Stomach (tissue), 9 donors: ENCODE measurements around the gene PLCH2. TPM values are rescaled to one million over a fixed set of nuclear protein-coding genes. Genes with fewer than 3 reads are reported as not detected.

ENCODE experiments used
- DNase-seq, 2 donors: peaks; one replicate each; pipeline versions ENCODE4 v3.0.0 to v3.0.0-alpha.2; 2013 to 2019
- H3K27ac ChIP-seq, 5 donors: fragments of 200-600 bp in 4 of 5; sonication (generic) in 4 of 5; one replicate each; pipeline ENCODE4 v1.5.1; 2013 to 2019; ENCODE audit warnings: mild to moderate bottlenecking in 1 of 5, moderate library complexity in 1 of 5
- H3K27me3 ChIP-seq, 3 donors: fragments of 200-600 bp; sonication (generic); one replicate each; pipeline ENCODE4 v1.5.1; 2017 to 2019; ENCODE audit warnings: mixed run types in 1 of 3
- H3K36me3 ChIP-seq, 4 donors: fragments of 200-600 bp; sonication (generic); 1 replicate in 3 of 4; 2 replicates in 1 of 4; pipeline ENCODE4 v1.5.1; 2016 to 2019
- H3K4me1 ChIP-seq, 4 donors: fragments of 200-600 bp; sonication (generic); one replicate each; pipeline ENCODE4 v1.5.1; 2016 to 2019
- H3K4me3 ChIP-seq, 4 donors: fragments of 200-600 bp; sonication (generic) in 3 of 4; one replicate each; pipeline ENCODE4 v1.5.1; 2016 to 2019; ENCODE audit warnings: mild to moderate bottlenecking in 1 of 4
- H3K9me3 ChIP-seq, 4 donors: fragments of 200-600 bp; sonication (generic); one replicate each; pipeline ENCODE4 v1.5.1; 2016 to 2019
- CTCF ChIP-seq, 7 experiments: fragments of 450-650 bp in 4 of 7; fragments of 200-600 bp in 3 of 7; sonication (generic) in 3 of 7; IDR thresholded peaks; one replicate each; pipeline ENCODE4 v1.5.1; 2016 to 2019; ENCODE audit warnings: antibody characterized with exemption in 7 of 7, control low read depth in 2 of 7, mild to moderate bottlenecking in 1 of 7
- EP300 ChIP-seq: sonication (generic); formaldehyde crosslinking; IDR thresholded peaks from one replicate; pipeline ENCODE4 v1.6.1; 2017; ENCODE audit warnings: antibody characterized with exemption
- POLR2A ChIP-seq, 4 donors: fragments of 450-650 bp; IDR thresholded peaks; one replicate each; pipeline ENCODE4 v1.6.1; 2016; ENCODE audit warnings: antibody characterized with exemption in 4 of 4, control low read depth in 2 of 4, mild to moderate bottlenecking in 1 of 4, moderate library complexity in 1 of 4
- POLR2AphosphoS5 ChIP-seq, 3 donors: sonication (generic); formaldehyde crosslinking; IDR thresholded peaks; one replicate each; pipeline ENCODE4 v1.6.1; 2016; ENCODE audit warnings: antibody characterized with exemption in 3 of 3
- WGBS, 5 donors: extraction: QIAGEN DNeasy Blood & Tissue Kit in 3 of 5; methylation state at CpG; one replicate each; pipeline versions ENCODE4 v1.1.5 to v1.1.7; 2013 to 2018; 5-methylcytosine and 5-hydroxymethylcytosine counted together
- intact Hi-C: fragments of 100-400 bp; cut with DNase I; formaldehyde crosslinking; loops from one replicate; pipeline ENCODE4 v1.15.1; 2023; ENCODE audit warnings: low total_unique reads
- polyA plus RNA-seq, 3 donors: library from polyadenylated mRNA; stranded (reverse); fragments of 200-250 nt; gene quantifications; one replicate each; pipeline ENCODE4 v1.2.3, GENCODE V29; 2013
- total RNA-seq, 5 donors: library from RNA; depleted of rRNA; stranded (reverse); fragments of >200 nt; gene quantifications; one replicate each; pipeline versions ENCODE4 v1.1.0 to v1.2.3, GENCODE V29; 2014 to 2016
- donor health status: healthy with polysubstance abuse.
- donor health status: Bipolar disorder and iron deficiency.
- donor health status: healthy.

PLCH2 gene
- total and polyA plus RNA-seq, 8 donors = 0.55 to 24.9 (median 1.0) TPM; not detected in 2

DNA sequence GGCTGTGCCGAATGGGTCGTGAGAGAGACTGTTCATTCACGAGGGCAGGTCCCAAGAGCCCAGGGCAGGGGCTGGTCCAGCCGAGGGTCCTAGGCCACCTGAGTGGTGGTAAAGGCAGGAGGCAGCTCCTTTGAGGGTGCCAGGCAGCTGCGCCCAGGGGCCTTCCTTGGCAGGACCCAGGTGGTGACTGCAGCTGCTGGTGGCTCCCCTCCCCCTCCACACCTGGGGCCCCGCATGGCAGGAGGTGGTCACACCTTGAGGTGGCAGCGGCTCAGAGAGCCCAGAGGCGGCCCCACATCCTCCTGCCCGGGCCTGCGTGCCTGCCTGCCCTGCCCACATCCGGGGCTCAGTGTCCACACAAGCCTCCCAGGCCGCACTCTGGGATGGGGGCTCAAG lies 9.8 kb upstream of the PLCH2 start:
- Histone ChIP-seq H3K27me3 (peaks cover 18 to 100% (median 69%) of the 10 kb centered on the region in 3 donors), H3K4me1 (peaks cover 0 to 11% (median 5%) of the 10 kb centered on the region in 4 donors), H3K9me3 (no peaks in the 10 kb centered on the region), H3K27ac (no peak overlapping the region), H3K36me3 (no peaks in the 10 kb centered on the region), H3K4me3 (no peak overlapping the region)
- intact Hi-C loops = no loop called here
- no peak for TF ChIP-seq POLR2A (IDR thresholded peaks at IDR 0.05)
- no peak for TF ChIP-seq POLR2AphosphoS5 (IDR thresholded peaks at IDR 0.05)
- TF ChIP-seq EP300 = no peak
- no peak for TF ChIP-seq CTCF (IDR thresholded peaks at IDR 0.05)
- no peak for DNase-seq
- WGBS, 5 donors = 43 to 66% (median 59%) methylated on average over 4 to 12 of the region's 12 CpGs

DNA sequence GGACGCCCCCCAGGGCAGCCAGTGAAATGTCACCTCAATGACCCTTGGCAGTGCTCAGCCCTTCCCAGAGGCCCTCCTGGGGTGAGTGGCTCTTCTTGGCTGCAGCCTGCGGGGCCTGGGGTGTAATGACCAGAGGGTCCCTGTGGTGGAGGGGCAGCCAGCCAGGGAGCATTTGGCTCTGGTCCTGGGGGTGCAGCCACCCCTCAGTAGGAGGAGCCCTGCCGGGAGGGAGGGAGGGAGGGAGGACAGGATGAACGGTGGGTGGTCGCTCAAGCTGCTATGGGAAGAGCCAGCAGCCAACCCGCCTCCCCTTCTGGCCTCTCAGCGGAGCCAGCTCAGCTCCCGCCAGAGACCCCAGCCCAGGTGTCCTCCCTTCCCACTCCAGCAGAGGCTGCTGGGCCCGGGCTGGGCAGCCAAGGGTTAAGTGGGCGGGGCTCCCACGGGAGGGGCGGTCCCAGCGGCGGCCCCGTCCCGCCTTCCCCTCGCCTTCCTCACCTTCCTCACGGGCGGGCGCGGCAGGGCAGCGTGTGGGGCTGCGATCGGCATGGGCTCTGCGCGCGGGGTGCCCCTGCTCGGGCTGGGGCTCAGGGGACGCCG lies 9.0 kb upstream of the PLCH2 start:
- H3K9me3 ChIP-seq = no peaks in the 10 kb centered on the region
- peak in 1 of 2 donors; percentile 45 for DNase-seq
- intact Hi-C loops = no loop called here
- TF ChIP-seq CTCF (IDR thresholded peaks at IDR 0.05) (no peak), EP300 (no peak), POLR2AphosphoS5 (IDR thresholded peaks at IDR 0.05) (no peak), POLR2A (IDR thresholded peaks at IDR 0.05) (no peak)
- peak overlapping the region in 1 of 4 donors; percentile 3 for H3K4me3 ChIP-seq
- 4 to 17% (median 6%) methylated on average over 1 to 30 of the region's 30 CpGs for WGBS, 5 donors
- no peak overlapping the region for H3K27ac ChIP-seq
- H3K36me3 ChIP-seq = no peaks in the 10 kb centered on the region
- peaks cover 18 to 100% (median 69%) of the 10 kb centered on the region in 3 donors for H3K27me3 ChIP-seq
- peaks cover 0 to 11% (median 5%) of the 10 kb centered on the region in 4 donors for H3K4me1 ChIP-seq

DNA sequence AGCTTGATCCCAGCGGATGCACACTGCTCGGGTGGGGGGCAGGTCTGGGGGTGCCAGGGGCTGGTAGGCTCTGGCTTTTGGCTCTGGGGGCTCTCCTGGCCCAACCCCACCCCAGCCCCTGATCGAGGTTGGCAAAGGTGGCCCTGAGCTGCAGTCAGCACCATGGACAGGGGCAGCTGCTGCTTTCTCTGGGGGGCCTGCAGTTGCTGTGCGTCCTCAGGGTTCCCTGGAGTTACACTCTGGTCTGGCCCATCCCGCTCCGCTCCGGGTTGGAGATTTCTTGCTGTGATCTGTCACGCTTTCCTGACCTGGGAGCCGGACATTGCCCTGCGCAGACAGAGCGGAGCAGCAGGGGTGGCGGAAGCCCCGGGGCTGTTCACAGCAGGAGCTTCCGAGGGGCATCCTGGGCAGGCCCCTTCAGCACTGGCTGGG lies 8.0 kb upstream of the PLCH2 start:
- TF ChIP-seq EP300 = no peak
- TF ChIP-seq CTCF (IDR thresholded peaks at IDR 0.05) = no peak
- TF ChIP-seq POLR2A (IDR thresholded peaks at IDR 0.05) = no peak
- no peak for TF ChIP-seq POLR2AphosphoS5 (IDR thresholded peaks at IDR 0.05)
- Histone ChIP-seq H3K4me1 (peaks cover 0 to 11% (median 5%) of the 10 kb centered on the region in 4 donors), H3K27me3 (peaks cover 18 to 100% (median 63%) of the 10 kb centered on the region in 3 donors), H3K9me3 (no peaks in the 10 kb centered on the region), H3K36me3 (no peaks in the 10 kb centered on the region), H3K27ac (no peak overlapping the region), H3K4me3 (no peak overlapping the region)
- 24 to 48% (median 36%) methylated on average over 7 to 14 of the region's 14 CpGs for WGBS, 5 donors
- intact Hi-C loops = no loop called here
- peak in 1 of 2 donors; percentile 76 for DNase-seq

GRCh38 chr1:2468540-2468939 lies 7.5 kb upstream of the PLCH2 start:
- DNase-seq = no peak
- no peaks in the 10 kb centered on the region for H3K36me3 ChIP-seq
- H3K27me3 ChIP-seq = peaks cover 18 to 100% (median 58%) of the 10 kb centered on the region in 3 donors
- H3K4me3 ChIP-seq = no peak overlapping the region
- intact Hi-C loops = no loop called here
- TF ChIP-seq POLR2A (IDR thresholded peaks at IDR 0.05) (no peak), EP300 (no peak), CTCF (IDR thresholded peaks at IDR 0.05) (no peak), POLR2AphosphoS5 (IDR thresholded peaks at IDR 0.05) (no peak)
- WGBS, 5 donors = 40 to 69% (median 63%) methylated on average over 3 to 10 of the region's 10 CpGs
- no peaks in the 10 kb centered on the region for H3K9me3 ChIP-seq
- H3K4me1 ChIP-seq = peaks cover 0 to 11% (median 5%) of the 10 kb centered on the region in 4 donors
- H3K27ac ChIP-seq = no peak overlapping the region
